ENCODE measurements around the gene ERC2.

The ERC2 gene

GRCh38 chr3:55903680-55904079 is 564.6 kb downstream of the ERC2 start:
- no peak for DNase-seq

- no peak for DNase-seq
Observed at GRCh38 chr3:55902221-55902900, 565.9 kb downstream of the ERC2 start.

- no peak for DNase-seq
Observed at GRCh38 chr3:55899887-55900286, 568.4 kb downstream of the ERC2 start.

GRCh38 chr3:55897573-55898224 is 570.6 kb downstream of the ERC2 start:
- no peak for DNase-seq

- no peak for DNase-seq
Observed at GRCh38 chr3:55895897-55896566, 572.2 kb downstream of the ERC2 start.

- no peak for DNase-seq
Observed at GRCh38 chr3:55894605-55895004, 573.7 kb downstream of the ERC2 start.

- no peak for DNase-seq
Observed at GRCh38 chr3:55893045-55893664, 575.1 kb downstream of the ERC2 start.

- no peak for DNase-seq
Observed at GRCh38 chr3:55891106-55891505, 577.2 kb downstream of the ERC2 start.

- DNase-seq: no peak
Observed at GRCh38 chr3:55888282-55888885, 579.9 kb downstream of the ERC2 start.

GRCh38 chr3:55885721-55886120 is 582.5 kb downstream of the ERC2 start:
- DNase-seq: no peak

- no peak for DNase-seq
Observed at GRCh38 chr3:55884491-55885285, 583.6 kb downstream of the ERC2 start.

GRCh38 chr3:55884066-55884465 is 584.2 kb downstream of the ERC2 start:
- DNase-seq: no peak

- DNase-seq: no peak
Observed at GRCh38 chr3:55882006-55882405, 586.3 kb downstream of the ERC2 start.

GRCh38 chr3:55880357-55880756 is 587.9 kb downstream of the ERC2 start:
- DNase-seq: no peak

- no peak for DNase-seq
Observed at GRCh38 chr3:55879901-55880331, 588.4 kb downstream of the ERC2 start.

- no peak for DNase-seq
Observed at GRCh38 chr3:55877703-55878102, 590.6 kb downstream of the ERC2 start.

GRCh38 chr3:55876560-55876959 is 591.7 kb downstream of the ERC2 start:
- no peak for DNase-seq

- no peak for DNase-seq
Observed at GRCh38 chr3:55875113-55875512, 593.2 kb downstream of the ERC2 start.

GRCh38 chr3:55873523-55874254 is 594.6 kb downstream of the ERC2 start:
- no peak for DNase-seq

- no peak for DNase-seq
Observed at GRCh38 chr3:55870594-55870993, 597.7 kb downstream of the ERC2 start.

GRCh38 chr3:55868347-55868746 is 599.9 kb downstream of the ERC2 start:
- no peak for DNase-seq

GRCh38 chr3:55863028-55863427 is 605.2 kb downstream of the ERC2 start:
- no peak for DNase-seq

All from effector CD8-positive, alpha-beta T cell (primary cell).